COLO829 (cell line): ENCODE results near the gene SIGLECL1.
"Not testable (repeated sequence)": the region's sequence is repeated elsewhere in the genome, so short reads cannot be mapped to it uniquely, and the experiment has no call there.

ENCODE experiments used
- DNase-seq: peaks from one replicate; pipeline ENCODE4 v3.0.0; 2012; ENCODE audit warnings: low spot score

Gene SIGLECL1

GRCh38 chr19:51250786-51251467 is at the start of gene SIGLECL1:
SIGLECL1 (plus strand) TSS chr19:51251080; CDS start chr19:51264073, 12,993 bp downstream.
- DNase-seq = no peak

GRCh38 chr19:51201712-51202111 is 49.2 kb upstream of the SIGLECL1 start:
- no peak for DNase-seq

GRCh38 chr19:51203916-51204315 is 47.0 kb upstream of the SIGLECL1 start:
- no peak for DNase-seq

DNA sequence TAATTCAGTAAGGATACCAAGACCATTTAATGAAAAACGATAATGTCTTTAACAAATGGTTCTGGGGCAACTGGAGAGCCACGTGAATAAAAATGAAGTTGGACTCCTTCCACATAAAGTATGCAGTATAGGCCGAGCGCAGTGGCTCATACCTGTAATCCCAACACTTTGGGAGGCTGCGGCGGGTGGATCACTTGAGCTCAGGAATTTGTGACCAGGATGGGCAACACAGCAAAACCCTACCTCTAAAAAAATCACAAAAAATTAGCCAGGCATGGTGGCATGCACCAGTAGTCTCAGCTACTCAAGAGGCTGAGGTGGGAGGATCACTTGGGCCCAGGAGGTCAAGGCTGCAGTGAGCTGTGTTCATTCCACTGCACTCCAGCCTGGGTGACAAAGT is 46.6 kb upstream of the SIGLECL1 start:
- DNase-seq = no peak

- DNase-seq = no peak
Measured at GRCh38 chr19:51207747-51208146, 43.1 kb upstream of the SIGLECL1 start.

GRCh38 chr19:51210191-51210784 is 40.6 kb upstream of the SIGLECL1 start:
- no peak for DNase-seq

DNA sequence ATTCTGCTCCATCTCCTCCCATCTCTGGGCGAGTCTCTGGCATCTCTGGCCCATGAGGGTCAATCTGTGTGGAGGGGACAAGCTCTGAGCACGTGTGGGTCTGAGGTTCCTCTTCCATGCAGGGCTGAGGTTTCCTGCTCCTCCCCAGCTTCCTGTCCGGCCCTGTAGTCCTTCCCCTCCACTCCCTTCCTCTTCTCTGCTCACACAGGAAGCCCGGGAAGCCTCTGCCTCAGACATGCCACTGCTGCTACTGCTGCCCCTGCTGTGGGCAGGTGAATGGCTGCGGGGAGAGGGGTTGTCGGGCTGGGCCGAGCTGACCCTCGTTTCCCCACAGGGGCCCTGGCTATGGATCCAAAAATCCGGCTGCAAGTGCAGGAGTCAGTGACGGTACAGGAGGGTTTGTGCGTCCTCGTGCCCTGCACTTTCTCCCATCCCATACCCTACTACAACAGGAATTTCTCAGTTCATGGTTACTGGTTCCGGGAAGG is 40.0 kb upstream of the SIGLECL1 start:
- not testable (repeated sequence) for DNase-seq

- DNase-seq = no peak
Measured at GRCh38 chr19:51211833-51212232, 39.0 kb upstream of the SIGLECL1 start.

DNA sequence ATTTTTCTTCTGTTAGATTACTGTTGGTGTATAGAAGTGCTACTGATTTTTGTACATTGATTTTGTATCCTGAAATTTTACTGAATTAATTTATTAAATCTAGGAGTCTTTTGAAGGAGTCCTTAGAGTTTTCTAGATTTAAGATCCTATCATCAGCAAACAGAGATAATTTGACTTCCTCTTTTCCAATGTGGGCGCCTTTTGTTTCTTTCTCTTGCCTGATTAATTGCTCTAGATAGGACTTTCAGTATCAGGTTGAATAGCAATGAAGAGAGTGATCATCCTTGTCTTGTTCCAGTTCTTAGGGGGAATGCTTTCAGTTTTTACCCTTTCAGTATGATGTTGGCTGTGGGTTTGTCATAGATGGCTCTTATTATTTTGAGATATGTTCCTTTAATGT is 31.6 kb upstream of the SIGLECL1 start:
- DNase-seq = no peak

DNA sequence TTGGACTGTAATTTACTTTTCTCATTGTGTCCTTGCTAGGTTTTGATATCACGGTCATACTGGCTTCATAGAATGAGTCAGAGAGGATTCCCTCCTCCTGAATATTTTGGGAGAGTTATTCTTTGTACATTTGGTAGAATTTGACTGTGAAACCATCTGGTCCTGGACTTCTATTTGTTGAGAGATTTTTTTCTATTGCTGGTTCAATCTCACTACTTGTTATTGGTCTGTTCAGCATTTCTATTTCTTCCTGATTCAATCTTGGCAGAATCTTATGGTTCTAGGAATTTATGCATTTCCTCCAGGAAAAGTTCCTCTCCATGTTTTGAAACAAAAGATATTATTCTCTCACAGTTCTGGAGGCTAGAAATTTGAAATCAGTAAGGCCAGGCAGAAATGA is 30.9 kb upstream of the SIGLECL1 start:
- no peak for DNase-seq

DNA sequence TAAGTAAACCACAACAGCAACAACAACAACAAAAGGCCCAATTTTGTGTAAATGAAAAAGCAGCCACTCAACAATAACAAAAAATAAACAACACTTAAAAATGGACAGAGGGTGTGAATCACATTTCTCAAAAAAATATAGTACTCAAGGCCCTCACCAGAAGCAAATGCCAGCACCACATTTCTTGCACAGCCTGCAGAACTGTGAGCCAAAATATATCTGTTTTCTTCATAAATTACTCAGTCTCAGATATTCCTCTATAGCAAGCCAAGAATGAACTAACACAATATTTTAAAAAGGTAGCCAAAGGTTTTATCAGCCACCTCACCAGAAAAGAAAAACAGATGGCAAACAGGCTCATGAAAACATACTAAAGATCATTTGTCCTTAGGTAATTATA is 29.9 kb upstream of the SIGLECL1 start:
- no peak for DNase-seq

DNA sequence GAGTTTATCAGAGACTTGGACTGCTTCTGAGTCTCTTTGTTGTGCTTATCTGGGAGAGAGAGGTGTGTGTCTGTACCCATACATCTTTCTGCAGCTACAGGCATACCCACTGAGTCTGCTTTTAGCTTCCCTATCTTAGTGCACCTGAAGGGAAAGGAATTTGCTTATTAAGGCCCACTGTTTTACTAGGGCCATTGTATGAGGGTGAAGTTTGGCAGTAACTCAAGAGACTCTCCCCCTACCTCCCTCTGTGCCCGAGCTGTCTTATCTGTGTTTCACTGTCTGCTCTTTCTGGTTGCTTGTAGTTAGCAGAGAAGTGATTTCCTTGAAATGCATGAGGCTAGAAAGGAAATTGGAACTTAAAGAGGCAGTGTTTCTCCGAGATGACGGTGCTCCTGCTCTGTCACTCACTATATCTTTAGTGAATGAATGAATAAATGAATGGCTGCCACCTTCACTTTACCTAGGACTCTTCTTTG is 26.7 kb upstream of the SIGLECL1 start:
- DNase-seq = no peak

DNA sequence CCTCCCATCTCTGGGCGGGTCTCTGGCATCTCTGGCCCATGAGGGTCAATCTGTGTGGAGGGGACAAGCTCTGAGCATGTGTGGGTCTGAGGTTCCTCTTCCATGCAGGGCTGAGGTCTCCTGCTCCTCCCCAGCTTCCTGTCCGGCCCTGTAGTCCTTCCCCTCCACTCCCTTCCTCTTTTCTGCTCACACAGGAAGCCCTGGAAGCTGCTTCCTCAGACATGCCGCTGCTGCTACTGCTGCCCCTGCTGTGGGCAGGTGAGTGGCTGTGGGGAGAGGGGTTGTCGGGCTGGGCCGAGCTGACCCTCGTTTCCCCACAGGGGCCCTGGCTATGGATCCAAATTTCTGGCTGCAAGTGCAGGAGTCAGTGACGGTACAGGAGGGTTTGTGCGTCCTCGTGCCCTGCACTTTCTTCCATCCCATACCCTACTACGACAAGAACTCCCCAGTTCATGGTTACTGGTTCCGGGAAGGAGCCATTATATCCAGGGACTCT is 25.9 kb upstream of the SIGLECL1 start, which contains the start of gene CD33:
CD33 (plus strand) TSS at position 183 of the 496 bp plus-strand sequence; CDS start at position 222, 39 bp downstream.
- DNase-seq = not testable (repeated sequence)

DNA sequence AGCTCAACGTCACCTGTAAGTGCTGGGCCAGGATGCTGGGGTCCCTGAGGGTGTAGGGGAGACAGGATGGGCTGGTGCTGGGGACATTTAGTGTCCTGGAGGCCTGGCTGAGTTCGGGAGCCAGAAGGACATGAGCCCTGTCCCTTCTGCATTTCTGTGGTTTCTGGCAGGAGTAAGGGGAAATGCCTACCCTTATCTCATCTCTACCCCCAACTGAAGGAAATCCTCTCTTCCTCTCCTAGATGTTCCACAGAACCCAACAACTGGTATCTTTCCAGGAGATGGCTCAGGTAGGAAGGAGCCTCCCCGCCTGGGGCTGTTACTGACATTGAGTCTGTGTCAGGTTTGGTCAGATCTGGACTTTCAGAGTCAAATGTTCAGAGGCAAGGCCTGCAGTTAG is 24.8 kb upstream of the SIGLECL1 start:
- DNase-seq = no peak

- DNase-seq = no peak
Measured at GRCh38 chr19:51227326-51227725, 23.6 kb upstream of the SIGLECL1 start.

- no peak for DNase-seq
Measured at GRCh38 chr19:51227966-51228365, 22.9 kb upstream of the SIGLECL1 start.

- DNase-seq = no peak
Measured at GRCh38 chr19:51240866-51241265, 10.0 kb upstream of the SIGLECL1 start.

DNA sequence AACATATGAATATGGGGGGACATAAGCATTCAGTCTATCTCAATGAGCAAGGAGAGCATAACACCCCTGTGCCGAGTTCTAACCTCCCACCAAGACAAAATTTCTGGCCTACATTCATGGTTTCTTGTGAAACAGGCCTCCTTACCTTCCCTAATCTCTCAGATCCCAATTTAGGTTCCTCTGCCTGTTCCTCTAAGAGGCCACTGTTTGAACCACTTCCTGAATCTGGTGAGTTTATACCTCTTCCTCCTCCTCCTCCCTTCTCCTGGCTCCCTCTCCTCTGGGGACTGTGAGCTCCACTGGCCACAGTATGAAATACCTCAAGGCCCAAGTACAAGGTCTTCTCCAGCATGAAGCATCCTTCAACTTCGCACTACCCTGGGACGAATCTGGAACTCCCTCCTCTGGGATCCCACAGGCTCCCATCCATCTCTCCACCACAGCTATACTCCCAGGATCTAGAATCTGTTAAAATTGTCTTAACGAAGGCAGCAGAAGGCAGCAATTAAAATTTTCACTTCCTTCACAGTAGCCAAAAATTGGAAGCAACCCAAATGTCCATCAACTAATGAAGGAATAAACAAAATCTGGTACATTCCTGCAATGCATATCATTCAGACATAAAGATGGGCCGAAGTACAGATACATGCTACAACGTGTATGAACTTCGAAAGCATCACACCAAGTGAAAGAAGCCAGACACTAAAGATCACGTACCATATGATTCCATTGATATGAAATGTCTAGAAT is 7.8 kb upstream of the SIGLECL1 start:
- no peak for DNase-seq

- no peak for DNase-seq
Measured at GRCh38 chr19:51246164-51246552, 4.7 kb upstream of the SIGLECL1 start.

GRCh38 chr19:51247972-51248590 is 2.8 kb upstream of the SIGLECL1 start:
- no peak for DNase-seq

GRCh38 chr19:51251468-51251820 is 564 bp downstream of the SIGLECL1 start:
- DNase-seq = no peak
